ENCODE data around the gene NCKAP5.

DNA sequence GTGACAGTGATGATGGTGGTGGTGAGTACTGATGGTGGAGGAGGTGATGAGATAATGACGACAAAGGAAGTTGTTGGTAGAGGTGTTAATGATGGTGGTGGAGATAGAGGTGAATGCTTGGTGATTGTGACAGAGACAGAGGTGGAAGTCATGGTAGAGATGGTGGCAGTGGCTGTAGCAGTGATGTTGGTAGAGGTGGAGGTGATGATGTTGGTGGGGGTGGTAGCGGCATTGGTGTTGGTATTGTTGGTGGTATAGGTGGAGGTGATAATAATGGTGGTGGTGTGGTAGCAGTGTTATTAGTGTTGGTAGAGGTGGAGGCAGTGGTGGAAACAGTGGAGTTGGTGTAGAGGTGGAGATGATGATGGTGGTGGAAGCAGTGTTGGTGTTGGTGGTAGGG is 934.6 kb downstream of the NCKAP5 start:
- TF ChIP-seq POLR2A (IDR thresholded peaks at IDR 0.05): no peak
- TF ChIP-seq CTCF (IDR thresholded peaks at IDR 0.05): no peak
